Activated naive CD4-positive, alpha-beta T cell treated with Interleukin-2 at 50 U/mL for 16 hours (primary cell): ENCODE data around the gene PQBP1.
A peak's percentile ranks its signal among the peaks of the same experiment; 100 is the strongest.

ENCODE experiments used
- DNase-seq: peaks from one replicate; pipeline ENCODE4 v3.0.0-alpha.2; 2020

The PQBP1 gene

DNA sequence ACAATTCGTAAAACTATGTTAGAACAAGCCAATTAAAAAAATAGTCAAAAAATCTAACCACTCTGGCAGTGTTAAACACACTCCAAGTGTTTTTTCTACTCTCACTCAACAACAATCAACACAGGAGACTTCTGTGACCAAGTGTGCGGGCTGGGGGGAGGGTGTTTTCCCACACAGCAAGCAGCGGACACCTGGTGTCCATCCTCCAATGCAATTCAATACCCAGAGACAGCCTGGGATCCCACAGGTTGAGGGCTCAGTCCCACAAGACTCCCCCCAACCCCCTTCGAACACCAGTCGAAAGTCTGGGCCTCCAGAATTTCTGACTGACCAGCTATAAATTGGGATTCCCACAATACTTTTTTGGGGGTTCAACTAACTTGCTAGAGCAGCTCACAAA lies 29.4 kb downstream of the PQBP1 start:
- DNase-seq, result no peak

DNA sequence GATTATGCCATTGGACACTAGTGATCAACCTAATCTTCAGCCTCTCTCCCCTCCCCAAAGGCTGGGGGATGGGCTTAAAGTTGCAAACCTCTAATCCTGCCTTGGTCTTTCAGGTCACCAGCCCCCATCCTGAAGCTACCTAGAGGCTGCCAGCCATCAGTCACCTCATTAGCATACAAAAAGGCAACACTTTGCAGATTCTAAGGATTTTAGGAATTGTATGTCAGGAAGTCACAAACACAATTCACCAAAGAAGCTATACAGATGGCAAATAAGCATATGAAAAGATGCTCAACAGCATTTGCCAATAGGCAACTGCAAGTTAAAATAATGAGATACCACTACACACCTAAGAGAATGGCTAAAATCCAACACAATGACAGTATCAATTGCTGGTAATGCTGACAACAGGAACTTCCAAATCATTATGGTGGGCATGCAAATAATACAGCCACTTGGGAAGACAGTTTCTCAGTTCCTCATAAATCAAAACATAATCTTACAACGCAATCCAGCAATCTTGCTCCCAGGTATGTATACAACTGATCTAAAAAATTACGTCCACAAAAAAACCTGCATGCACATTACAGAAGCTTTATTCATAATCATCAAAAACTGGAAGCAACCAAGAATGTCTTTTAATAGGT lies 30.1 kb downstream of the PQBP1 start:
- DNase-seq, result no peak

DNA sequence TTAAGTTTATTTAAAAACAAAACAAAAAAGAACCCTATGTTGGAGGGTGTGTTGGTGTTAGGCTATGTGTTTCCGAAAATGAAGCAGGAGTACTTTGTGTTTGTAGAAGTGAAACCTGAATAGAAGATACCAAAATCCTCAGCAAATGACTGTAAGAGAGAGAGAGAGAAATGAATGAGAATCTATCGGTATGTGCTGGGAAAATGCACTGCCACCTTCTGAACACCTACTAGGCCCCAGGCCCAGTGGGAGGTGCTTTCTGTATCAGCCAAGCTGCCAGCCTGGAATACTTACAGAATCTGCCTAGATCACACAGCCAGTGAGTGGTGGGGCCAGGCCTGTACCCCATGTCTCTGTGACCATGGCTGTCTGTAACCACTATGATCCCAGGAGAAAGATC lies 36.0 kb downstream of the PQBP1 start:
- peak; percentile 51 for DNase-seq

DNA sequence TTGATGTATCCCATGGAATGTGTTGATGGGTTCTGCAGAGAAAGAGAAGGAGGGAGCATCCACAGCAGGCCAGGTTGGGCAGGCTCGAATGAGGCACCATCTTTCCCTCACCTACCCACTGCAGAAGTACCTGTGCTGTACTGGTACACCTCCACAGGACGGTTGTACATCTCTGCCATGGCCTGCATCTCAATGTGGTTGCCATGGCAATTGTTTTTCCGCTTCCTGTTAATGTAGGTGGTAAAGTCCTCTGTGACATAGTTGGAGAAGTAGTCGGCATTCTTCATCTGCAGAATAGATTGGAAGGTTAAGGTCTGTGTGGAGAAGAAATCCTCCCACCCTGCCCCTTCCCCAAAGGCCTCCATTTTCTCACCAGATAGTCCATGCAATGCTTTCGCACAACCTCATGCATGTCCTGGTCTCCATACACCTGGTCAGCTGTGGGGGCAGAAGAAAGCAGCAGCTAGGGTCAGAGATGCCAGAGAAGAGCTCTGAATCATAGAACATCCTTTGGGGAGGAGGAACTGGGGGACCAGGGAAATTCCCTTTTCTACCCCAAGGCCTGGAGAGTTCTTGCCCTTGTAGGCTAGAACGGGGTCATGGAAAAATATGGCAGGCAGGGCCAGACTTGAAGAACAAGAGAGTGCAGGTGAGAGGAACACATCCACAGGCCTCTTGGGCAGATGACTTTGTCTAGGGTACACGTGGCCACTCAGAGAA lies 37.0 kb downstream of the PQBP1 start:
- DNase-seq, result peak; percentile 37

DNA sequence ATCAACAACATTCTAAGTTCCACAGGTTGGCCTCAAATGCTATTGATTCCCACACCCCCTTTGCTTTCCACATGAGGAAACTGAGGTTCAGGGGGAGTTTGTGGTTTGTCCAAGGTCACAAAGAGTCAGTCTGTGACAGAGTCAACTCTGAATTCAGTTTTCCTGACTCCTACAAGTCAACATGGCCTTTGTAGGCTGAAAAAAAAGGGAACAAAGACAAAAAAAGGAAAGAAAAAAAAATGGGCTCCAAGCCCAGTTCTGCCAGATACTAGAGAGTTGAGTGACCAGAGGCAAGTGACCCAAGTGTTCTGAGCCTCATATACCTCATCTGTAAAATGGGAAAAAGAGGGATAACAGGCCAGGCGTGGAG lies 37.6 kb downstream of the PQBP1 start:
- DNase-seq, result no peak

DNA sequence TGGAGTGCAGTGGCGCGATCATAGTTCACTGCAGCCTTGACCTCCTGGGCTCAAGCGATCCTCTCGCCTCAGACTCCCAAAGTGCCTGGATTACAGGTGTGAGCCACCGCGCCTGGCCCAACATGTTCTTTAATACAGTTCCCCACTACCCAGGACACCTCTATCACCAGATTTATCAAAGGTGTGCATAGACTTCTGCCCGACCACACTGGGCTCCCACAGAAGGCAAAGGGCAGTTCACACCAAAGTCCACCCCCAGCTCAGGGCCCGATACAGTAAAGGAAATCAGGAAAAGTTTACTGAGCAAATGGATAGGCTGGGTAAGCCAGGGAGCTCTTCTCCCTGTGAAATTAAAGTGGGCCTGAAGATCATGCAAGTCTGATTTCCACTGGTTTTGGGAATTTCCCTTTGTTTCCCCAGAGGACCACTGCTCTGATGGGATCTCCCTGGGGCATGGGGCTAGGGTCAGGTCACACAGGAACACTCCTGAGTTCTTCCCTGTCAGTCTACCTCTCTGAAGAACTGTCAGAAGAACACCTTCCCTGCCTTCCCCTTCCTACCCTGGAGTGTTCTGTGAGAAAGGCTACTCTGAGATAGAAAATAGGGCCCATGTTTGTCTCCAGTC lies 38.8 kb downstream of the PQBP1 start:
- no peak for DNase-seq

DNA sequence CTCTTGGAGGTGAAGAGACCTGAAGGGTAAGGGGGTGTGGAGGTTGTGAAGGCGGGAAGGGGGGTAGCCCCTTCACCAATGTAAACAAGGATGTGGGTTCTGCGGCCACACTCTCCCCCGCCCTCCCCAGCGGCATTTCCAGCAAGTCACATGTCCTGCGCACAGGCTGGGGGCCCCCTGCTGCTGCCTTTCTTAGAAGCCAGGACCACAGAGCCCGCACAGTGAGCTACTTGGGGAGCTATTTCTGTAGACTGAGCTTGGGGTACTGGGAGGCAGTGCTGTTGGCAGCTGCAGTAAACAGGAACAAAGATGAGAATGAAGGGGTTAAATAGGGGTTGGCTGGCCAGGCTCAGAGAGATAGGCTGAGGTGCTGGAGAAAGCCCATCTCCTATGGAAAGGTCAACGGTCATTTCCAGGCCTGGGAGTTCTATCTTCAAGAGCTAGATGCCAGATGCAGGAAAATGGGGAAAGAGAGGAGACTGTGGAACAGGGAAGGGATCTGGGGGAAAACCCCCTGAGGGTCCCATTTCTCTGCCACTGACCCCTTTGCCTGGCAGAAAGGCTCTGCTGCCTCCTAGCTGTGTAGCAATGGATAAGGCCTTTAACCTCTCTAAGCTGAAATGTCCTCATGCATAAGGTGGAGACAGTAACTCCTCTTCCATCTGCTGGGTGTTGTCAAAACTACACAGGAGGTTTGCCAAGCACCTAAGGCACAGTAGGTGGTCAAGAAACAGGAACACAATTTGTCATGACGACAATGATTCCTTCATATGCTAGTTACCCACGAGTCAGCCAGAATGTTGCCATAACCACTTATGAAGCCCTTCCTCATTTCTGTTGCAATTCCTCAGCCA lies 39.6 kb downstream of the PQBP1 start:
- DNase-seq, result peak; percentile 90

DNA sequence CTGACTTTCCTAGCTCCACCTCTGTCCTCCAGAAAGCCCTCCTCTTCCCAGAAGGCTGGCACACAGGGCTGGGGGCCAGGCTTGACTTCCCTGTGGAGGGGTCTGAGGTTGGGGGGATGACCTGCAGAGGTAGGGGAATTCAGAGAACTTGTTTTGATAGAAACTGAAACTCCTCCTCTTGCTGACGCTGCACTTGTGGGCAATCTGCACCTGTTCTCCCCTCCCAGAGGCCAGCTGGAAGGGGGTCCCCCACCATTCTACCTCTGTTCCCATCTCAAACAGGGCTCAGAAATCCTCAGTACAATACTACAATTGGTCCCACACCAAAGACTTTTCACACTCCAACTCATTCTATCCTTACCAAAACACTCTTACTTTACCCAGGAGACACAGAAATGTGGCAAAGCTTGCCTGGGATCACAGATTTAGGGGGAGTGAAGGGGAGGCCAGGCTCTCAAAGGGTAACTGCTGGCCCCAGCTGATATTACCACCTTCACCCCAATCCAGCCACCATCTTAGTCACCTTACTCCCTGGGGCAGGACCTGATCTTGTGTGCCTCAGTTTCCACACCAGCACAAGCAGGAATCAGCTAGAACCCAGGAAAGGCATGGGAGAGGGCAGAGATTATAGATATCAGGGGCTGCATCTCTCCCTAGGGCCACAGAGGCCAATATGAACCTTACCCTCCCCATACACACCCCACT lies 41.1 kb downstream of the PQBP1 start:
- DNase-seq, result peak; percentile 79

DNA sequence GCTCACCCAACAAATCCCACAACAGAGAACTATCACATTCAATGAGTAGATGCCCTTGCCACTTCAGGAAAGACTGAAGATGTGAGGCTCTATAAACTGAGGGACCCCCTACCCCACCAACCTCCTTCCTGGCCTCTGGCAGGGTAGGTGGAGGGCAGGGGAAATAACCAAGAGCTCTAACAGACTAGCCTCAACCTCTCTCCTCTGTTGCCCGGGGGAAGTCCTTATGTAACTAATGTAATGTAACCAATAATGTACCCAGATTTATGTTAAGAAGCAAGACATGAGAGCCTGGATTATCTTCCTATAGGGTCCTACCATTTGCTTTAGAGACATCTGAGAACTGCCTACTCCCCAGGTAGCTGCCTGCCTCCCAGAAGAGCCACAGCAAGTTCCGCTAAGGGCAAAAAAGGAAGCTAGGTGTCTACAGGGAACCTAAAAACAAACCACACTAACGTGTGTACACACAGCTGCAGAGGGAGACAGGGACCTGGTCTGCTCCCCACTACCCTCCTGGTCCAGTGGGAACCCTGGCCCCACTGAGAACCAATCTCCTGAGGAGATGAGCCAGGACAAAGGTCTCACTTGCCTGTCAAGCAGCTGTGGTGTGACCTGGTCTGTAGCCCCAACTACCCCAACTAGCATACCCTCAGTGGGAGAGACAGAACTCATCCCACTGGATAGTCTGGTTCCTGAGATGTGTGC lies 41.9 kb downstream of the PQBP1 start:
- DNase-seq, result peak; percentile 15

DNA sequence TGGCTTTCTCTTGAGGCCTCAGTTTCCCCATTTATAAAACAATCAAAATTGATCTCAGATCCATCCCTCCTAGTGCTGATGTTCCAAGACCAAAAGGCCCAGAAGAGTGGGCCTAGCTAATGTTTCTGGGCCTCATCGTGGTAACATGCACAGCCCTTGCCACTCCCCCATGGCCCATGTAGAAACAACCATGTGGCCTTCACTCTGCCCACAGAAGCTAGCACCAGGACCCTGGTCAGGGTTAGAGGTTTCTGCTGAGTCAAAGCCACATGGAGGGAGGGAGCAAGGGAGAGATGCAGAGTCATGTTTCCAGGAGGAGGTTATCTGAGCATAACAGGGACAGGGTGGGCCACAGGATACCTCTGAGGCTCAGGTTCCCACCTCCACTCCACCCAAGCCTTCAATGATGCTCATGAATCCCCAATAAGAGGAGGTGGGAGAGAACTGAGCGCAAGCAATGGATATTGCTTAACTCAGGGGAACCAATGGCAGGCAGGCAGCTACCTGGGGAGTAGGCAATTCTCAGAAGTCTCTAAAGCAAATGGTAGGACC lies 42.8 kb downstream of the PQBP1 start:
- no peak for DNase-seq

DNA sequence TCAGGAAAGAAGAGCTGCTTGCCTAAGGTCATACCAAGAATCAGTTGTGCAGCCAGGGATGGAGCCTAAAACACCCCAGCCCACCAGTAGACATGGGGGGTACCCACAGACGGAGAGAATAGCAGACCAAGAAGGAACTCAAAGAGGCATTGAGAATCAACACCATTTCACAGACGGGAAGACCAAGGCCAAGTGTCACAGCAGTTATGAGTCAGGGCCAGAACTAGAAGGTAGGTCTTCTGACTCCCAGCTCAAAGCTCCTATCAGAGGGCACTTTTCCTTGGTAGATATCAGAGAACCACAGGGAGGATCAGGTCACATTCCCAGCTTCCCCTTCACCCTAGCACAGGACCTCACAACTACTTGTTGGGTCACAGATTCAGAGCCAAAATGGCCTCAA lies 45.2 kb downstream of the PQBP1 start:
- peak; percentile 11 for DNase-seq

DNA sequence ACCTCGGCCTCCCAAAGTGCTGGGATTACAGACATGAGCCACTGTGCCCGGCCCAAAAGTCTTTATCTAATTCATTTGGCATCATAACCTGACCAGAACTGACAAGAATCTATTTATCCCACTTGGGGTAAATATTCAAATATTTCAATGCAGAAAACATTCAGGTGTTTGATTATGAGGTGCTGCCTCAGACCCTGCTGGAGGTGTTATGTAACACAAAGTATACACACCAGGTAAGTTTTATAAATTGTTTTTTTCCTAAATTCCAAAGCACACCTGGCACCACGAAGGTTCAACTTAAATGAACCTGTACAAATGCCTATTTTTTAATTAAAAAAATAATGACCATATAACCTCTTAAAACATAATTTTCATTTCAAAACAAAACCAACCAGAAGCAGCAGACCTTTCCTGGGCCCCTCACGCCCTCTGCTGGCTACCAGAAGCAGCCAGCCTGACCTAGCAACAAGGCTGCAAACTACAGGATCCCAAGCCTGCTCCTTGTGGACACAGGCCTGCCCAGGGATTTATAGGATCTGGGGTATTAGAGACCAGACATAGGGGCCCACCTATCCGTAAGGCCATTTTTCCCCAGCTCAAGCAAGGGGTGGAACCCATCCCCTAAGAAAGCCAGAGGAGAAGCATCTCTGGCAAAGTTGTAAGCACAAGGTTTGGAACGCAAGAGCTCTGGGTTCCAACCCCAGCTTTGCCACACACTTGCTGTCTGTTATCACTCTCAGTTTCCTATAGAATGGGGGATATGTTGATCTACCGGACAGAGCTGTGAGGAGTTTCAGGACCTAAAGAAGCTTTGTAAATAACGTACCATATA lies 48.0 kb downstream of the PQBP1 start:
- DNase-seq, result peak; percentile 55

DNA sequence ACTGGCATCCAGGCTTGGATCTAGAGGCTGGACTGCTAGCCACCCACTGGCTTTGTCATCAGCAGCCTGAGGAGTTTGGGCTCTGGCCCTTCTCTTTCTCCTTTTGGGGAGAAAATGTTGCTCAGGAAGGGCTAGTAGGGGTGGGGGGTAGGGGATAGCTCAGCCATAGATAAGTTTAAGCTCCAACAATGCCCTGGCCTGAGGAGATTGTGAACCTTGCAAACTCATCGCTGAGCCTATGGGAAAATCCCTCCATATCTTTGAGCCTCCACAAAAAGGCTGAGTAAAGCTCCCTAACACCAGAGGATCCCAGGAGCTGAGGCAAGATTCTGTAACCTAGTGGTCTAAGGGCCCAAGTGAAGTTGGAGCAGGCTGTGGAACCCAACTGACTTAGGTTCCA lies 50.9 kb downstream of the PQBP1 start:
- no peak for DNase-seq
